CD14-positive monocyte (primary cell): ENCODE data around the gene LRRC43. TPM values are rescaled to one million over a fixed set of nuclear protein-coding genes. Genes with fewer than 3 reads are reported as not detected.

Source experiments
- DNase-seq, 3 donors: peaks; one replicate each; pipeline ENCODE4 v3.0.0-alpha.2; 2011 to 2022
- H2AFZ ChIP-seq: 2 replicates; pipeline ENCODE4 v1.6.0; 2012; ENCODE audit warnings: mild to moderate bottlenecking, low read depth, low read length, inconsistent platforms; ENCODE audit not compliant: insufficient read depth, poor library complexity, severe bottlenecking
- H3K27ac ChIP-seq, 2 donors: 1 replicate in 1 of 2; 2 replicates in 1 of 2; pipeline ENCODE4 v1.5.1; 2012 to 2013; ENCODE audit warnings: low read length in 2 of 2, control low read depth in 1 of 2, inconsistent platforms in 1 of 2, low read depth in 1 of 2, mild to moderate bottlenecking in 1 of 2
- H3K27me3 ChIP-seq, 2 donors: one replicate each; pipeline versions ENCODE4 v1.6.0 to v1.6.1; 2011 to 2013; ENCODE audit warnings: low read length in 2 of 2; ENCODE audit not compliant: control insufficient read depth in 2 of 2, insufficient read depth in 2 of 2
- H3K36me3 ChIP-seq, 2 donors: replicated peaks in 1 of 2; 1 replicate in 1 of 2; 2 replicates in 1 of 2; pipeline versions ENCODE4 v1.5.1 to v1.6.1; 2012 to 2013; ENCODE audit warnings: low read length in 2 of 2, control low read depth in 1 of 2, inconsistent platforms in 1 of 2, mild to moderate bottlenecking in 1 of 2; ENCODE audit not compliant: insufficient read depth in 2 of 2, control insufficient read depth in 1 of 2
- H3K4me1 ChIP-seq, 2 donors: 1 replicate in 1 of 2; 2 replicates in 1 of 2; pipeline versions ENCODE4 v1.5.1 to v1.6.1; 2012 to 2013; ENCODE audit warnings: low read length in 2 of 2, control low read depth in 1 of 2, inconsistent platforms in 1 of 2, mild to moderate bottlenecking in 1 of 2, moderate library complexity in 1 of 2; ENCODE audit not compliant: insufficient read depth in 2 of 2, control insufficient read depth in 1 of 2
- H3K4me2 ChIP-seq: replicated peaks from 2 replicates; pipeline ENCODE3; 2012; ENCODE audit warnings: low read length, moderate library complexity, mild to moderate bottlenecking; ENCODE audit not compliant: poor library complexity, severe bottlenecking; ENCODE audit errors: extremely low read depth
- H3K4me3 ChIP-seq, 3 experiments: fragments of 200-600 bp in 1 of 3; sonication (generic) in 1 of 3; replicated peaks in 1 of 3; 1 replicate in 2 of 3; 2 replicates in 1 of 3; pipeline ENCODE4 v1.5.1; 2011 to 2013; ENCODE audit warnings: low read length in 3 of 3, mild to moderate bottlenecking in 3 of 3, control low read depth in 2 of 3, low read depth in 2 of 3, inconsistent platforms in 1 of 3, moderate library complexity in 1 of 3
- H3K79me2 ChIP-seq: 2 replicates; pipeline ENCODE4 v1.6.0; 2012; ENCODE audit warnings: mild to moderate bottlenecking, control low read depth, inconsistent platforms, low read length, moderate library complexity; ENCODE audit not compliant: insufficient read depth
- H3K9ac ChIP-seq: 2 replicates; pipeline ENCODE4 v1.6.0; 2017; ENCODE audit warnings: low read length, mild to moderate bottlenecking; ENCODE audit not compliant: insufficient read depth, poor library complexity, severe bottlenecking
- H3K9me3 ChIP-seq, 2 donors: replicated peaks in 1 of 2; 1 replicate in 1 of 2; 2 replicates in 1 of 2; pipeline versions ENCODE4 v1.5.1 to v1.6.1; 2012 to 2013; ENCODE audit warnings: low read length in 2 of 2, control low read depth in 1 of 2; ENCODE audit not compliant: control insufficient read depth in 1 of 2, insufficient read depth in 1 of 2
- H4K20me1 ChIP-seq: 2 replicates; pipeline ENCODE4 v1.6.0; 2012; ENCODE audit warnings: mild to moderate bottlenecking, low read length, control low read depth, moderate library complexity; ENCODE audit not compliant: insufficient read depth
- H3K27ac Mint-ChIP-seq, 7 donors: one replicate each; pipeline ENCODE4 v1.8.0; 2020; ENCODE audit warnings: mild to moderate bottlenecking in 7 of 7, mixed read lengths in 7 of 7, moderate library complexity in 6 of 7, inconsistent platforms in 2 of 7
- H3K27me3 Mint-ChIP-seq, 3 donors: one replicate each; pipeline ENCODE4 v1.8.0; 2021 to 2022; ENCODE audit warnings: low read depth in 3 of 3, mild to moderate bottlenecking in 3 of 3, mixed read lengths in 3 of 3, moderate library complexity in 3 of 3, inconsistent platforms in 1 of 3
- H3K36me3 Mint-ChIP-seq, 2 donors: one replicate each; pipeline ENCODE4 v1.8.0; 2020; ENCODE audit warnings: mixed read lengths in 2 of 2, inconsistent platforms in 1 of 2, mild to moderate bottlenecking in 1 of 2
- H3K4me1 Mint-ChIP-seq: one replicate; pipeline ENCODE4 v1.8.0; 2020; ENCODE audit warnings: mild to moderate bottlenecking, mixed read lengths
- H3K4me3 Mint-ChIP-seq, 2 donors: one replicate each; pipeline ENCODE4 v1.8.0; 2020; ENCODE audit warnings: mild to moderate bottlenecking in 2 of 2, mixed read lengths in 2 of 2, moderate library complexity in 1 of 2
- H3K9me3 Mint-ChIP-seq, 7 donors: one replicate each; pipeline ENCODE4 v1.8.0; 2020 to 2022; ENCODE audit warnings: mixed read lengths in 7 of 7, mild to moderate bottlenecking in 6 of 7, moderate library complexity in 6 of 7, inconsistent platforms in 2 of 7
- CTCF ChIP-seq: fragments of 200-600 bp; IDR thresholded peaks from one replicate; pipeline ENCODE4 v1.8.0; 2022; ENCODE audit warnings: antibody characterized with exemption, mild to moderate bottlenecking
- WGBS: methylation state at CpG from one replicate; pipeline ENCODE4 v1.1.5; 2013; ENCODE audit warnings: missing lambda C conversion rate; ENCODE audit not compliant: insufficient coverage; 5-methylcytosine and 5-hydroxymethylcytosine counted together
- intact Hi-C, 2 donors: fragments of 100-400 bp; cut with micrococcal nuclease; formaldehyde crosslinking; loops; one replicate each; pipeline versions ENCODE4 v1.15.0 to v1.15.1; 2023
- polyA plus RNA-seq, 3 donors: library from polyadenylated mRNA; depleted of rRNA in 1 of 3; unstranded in 2 of 3; stranded (reverse) in 1 of 3; fragments of 300-500 nt in 2 of 3; fragments of >200 nt in 1 of 3; fragmentation: Illumina TruSeq in 2 of 3; gene quantifications; 1 replicate in 2 of 3; 2 replicates in 1 of 3; pipeline ENCODE4 v1.2.3, GENCODE V29; 2012 to 2021
- small RNA-seq: library from RNA; depleted of rRNA; stranded (forward); fragments of <200 nt; gene quantifications from one replicate; pipeline ENCODE3, GENCODE V24; 2012; ENCODE audit warnings: low read depth; ENCODE audit not compliant: insufficient read length

LRRC43 gene
- polyA plus RNA-seq, 3 donors, result 0.19 TPM; not detected in 2

- intact Hi-C loops, result no loop called here
- H3K27ac ChIP-seq, result no peak overlapping the region
- H2AFZ ChIP-seq, result no peak overlapping the region
- Mint-ChIP-seq H3K9me3 (no peaks in the 10 kb centered on the region), H3K36me3 (peaks cover 57 to 78% of the 10 kb centered on the region in 2 donors), H3K4me1 (peaks cover 1% of the 10 kb centered on the region), H3K4me3 (no peak overlapping the region), H3K27ac (no peak overlapping the region), H3K27me3 (peaks cover 0 to 2% (median 0%) of the 10 kb centered on the region in 3 donors)
- H3K9ac ChIP-seq, result no peak overlapping the region
- H4K20me1 ChIP-seq, result peaks cover 13% of the 10 kb centered on the region
- no peak for TF ChIP-seq CTCF
- H3K79me2 ChIP-seq, result peaks cover 6% of the 10 kb centered on the region
- H3K4me3 ChIP-seq, result no peak overlapping the region
- DNase-seq, result no peak
- no peaks in the 10 kb centered on the region for H3K27me3 ChIP-seq
- no peaks in the 10 kb centered on the region for H3K4me1 ChIP-seq
- 97% methylated on average over 4 of the region's 6 CpGs for WGBS
- H3K9me3 ChIP-seq, result no peaks in the 10 kb centered on the region
- no peak overlapping the region for H3K4me2 ChIP-seq
- peaks cover 63 to 85% of the 10 kb centered on the region in 2 donors for H3K36me3 ChIP-seq
Measured at GRCh38 chr12:122250047-122250446, 67.1 kb downstream of the LRRC43 start.

- peaks cover 59 to 79% of the 10 kb centered on the region in 2 donors for H3K36me3 Mint-ChIP-seq
- H3K36me3 ChIP-seq, result peaks cover 63 to 85% of the 10 kb centered on the region in 2 donors
- no peak overlapping the region for H3K4me3 Mint-ChIP-seq
- H3K79me2 ChIP-seq, result peaks cover 6% of the 10 kb centered on the region
- no peaks in the 10 kb centered on the region for H3K9me3 ChIP-seq
- H3K9me3 Mint-ChIP-seq, result no peaks in the 10 kb centered on the region
- H3K4me3 ChIP-seq, result no peak overlapping the region
- no peaks in the 10 kb centered on the region for H3K4me1 ChIP-seq
- intact Hi-C loops, result no loop called here
- H4K20me1 ChIP-seq, result peaks cover 13% of the 10 kb centered on the region
- no peak overlapping the region for H3K27ac Mint-ChIP-seq
- H3K27me3 ChIP-seq, result no peaks in the 10 kb centered on the region
- no peak overlapping the region for H3K9ac ChIP-seq
- H3K4me1 Mint-ChIP-seq, result peaks cover 1% of the 10 kb centered on the region
- H2AFZ ChIP-seq, result no peak overlapping the region
- WGBS, result 97% methylated on average over 5 of the region's 8 CpGs
- H3K4me2 ChIP-seq, result no peak overlapping the region
- DNase-seq, result no peak
- H3K27me3 Mint-ChIP-seq, result peaks cover 0 to 2% (median 0%) of the 10 kb centered on the region in 3 donors
- TF ChIP-seq CTCF, result no peak
- H3K27ac ChIP-seq, result no peak overlapping the region
Measured at GRCh38 chr12:122250536-122250935, 67.6 kb downstream of the LRRC43 start.

Small RNAs within 50 kb of the gene (small RNA-seq; reads per million reads assigned to genes)
- gene DIABLO, result not detected

Other genes starting within 250 kb of the LRRC43 start
- under 1 TPM; 0.34 to 0.79 (median 0.56) TPM for gene BCL7A, start 161.2 kb upstream of the LRRC43 start, polyA plus RNA-seq
- 10 to 100 TPM in 1 of 3 donors, 1 to 10 TPM in 2; 4.5 to 44.8 (median 4.6) TPM for gene MLXIP, start 104.4 kb upstream of the LRRC43 start, polyA plus RNA-seq
- gene IL31, start 8.9 kb upstream of the LRRC43 start, polyA plus RNA-seq, result not detected
- not detected for gene B3GNT4, start 20.6 kb downstream of the LRRC43 start, polyA plus RNA-seq
- 10 to 100 TPM; 33.5 to 55.9 (median 51.3) TPM for gene DIABLO, start 42.9 kb downstream of the LRRC43 start, polyA plus RNA-seq
- 10 to 100 TPM; 15.3 to 33.1 (median 32.9) TPM for gene VPS33A, start 83.4 kb downstream of the LRRC43 start, polyA plus RNA-seq
- gene CLIP1, start 239.5 kb downstream of the LRRC43 start, polyA plus RNA-seq, result 10 to 100 TPM in 2 of 3 donors, 1 to 10 TPM in 1; 6.7 to 50.9 (median 12.9) TPM